Activated T-cell treated with anti-CD3 and anti-CD28 coated beads, Interleukin-2, amount 50 U/mL, for 72 hours (primary cell): ENCODE data around the gene CDNF. TPM values are rescaled to one million over a fixed set of nuclear protein-coding genes. Genes with fewer than 3 reads are reported as not detected.

Experiments
- ATAC-seq, 2 donors: fragments of 150-1000 bp; cut with Tn5 transposase; replicated peaks in 1 of 2; 2 replicates each; pipeline ENCODE4 v1.10.0; 2021; ENCODE audit warnings: moderate library complexity in 2 of 2, mild to moderate bottlenecking in 1 of 2
- DNase-seq, 2 donors: peaks; one replicate each; pipeline ENCODE4 v3.0.0; 2021 to 2022; ENCODE audit warnings: mixed read lengths in 1 of 2
- H3K27ac Mint-ChIP-seq: one replicate; pipeline ENCODE4 v1.8.0; 2022; ENCODE audit warnings: mild to moderate bottlenecking, moderate library complexity, mixed read lengths
- H3K27me3 Mint-ChIP-seq: one replicate; pipeline ENCODE4 v1.8.0; 2022; ENCODE audit warnings: low read depth, mixed read lengths
- H3K36me3 Mint-ChIP-seq, 2 donors: one replicate each; pipeline ENCODE4 v1.8.0; 2022; ENCODE audit warnings: mixed read lengths in 2 of 2, mild to moderate bottlenecking in 1 of 2; ENCODE audit not compliant: insufficient read depth in 2 of 2
- H3K4me1 Mint-ChIP-seq: one replicate; pipeline ENCODE4 v1.8.0; 2022; ENCODE audit warnings: low read depth, mixed read lengths
- H3K4me3 Mint-ChIP-seq, 2 donors: one replicate each; pipeline ENCODE4 v1.8.0; 2022; ENCODE audit warnings: mild to moderate bottlenecking in 2 of 2, mixed read lengths in 2 of 2, moderate library complexity in 2 of 2
- H3K9me3 Mint-ChIP-seq, 2 donors: one replicate each; pipeline ENCODE4 v1.8.0; 2022; ENCODE audit warnings: mixed read lengths in 2 of 2
- total RNA-seq, 2 donors: library from RNA; stranded (reverse); gene quantifications; one replicate each; pipeline ENCODE4 v1.2.3, GENCODE V29; 2022

Gene CDNF
- total RNA-seq, 2 donors from 2014 or later, result 2.9 to 3.2 TPM

GRCh38 chr10:14801723-14802122 lies 36.1 kb downstream of the CDNF start:
- Mint-ChIP-seq H3K27me3 (no peaks in the 10 kb centered on the region), H3K4me1 (no peaks in the 10 kb centered on the region), H3K4me3 (no peak overlapping the region), H3K36me3 (no peaks in the 10 kb centered on the region), H3K9me3 (no peaks in the 10 kb centered on the region), H3K27ac (no peak overlapping the region)
- no peak for DNase-seq
- no peak for ATAC-seq

DNA sequence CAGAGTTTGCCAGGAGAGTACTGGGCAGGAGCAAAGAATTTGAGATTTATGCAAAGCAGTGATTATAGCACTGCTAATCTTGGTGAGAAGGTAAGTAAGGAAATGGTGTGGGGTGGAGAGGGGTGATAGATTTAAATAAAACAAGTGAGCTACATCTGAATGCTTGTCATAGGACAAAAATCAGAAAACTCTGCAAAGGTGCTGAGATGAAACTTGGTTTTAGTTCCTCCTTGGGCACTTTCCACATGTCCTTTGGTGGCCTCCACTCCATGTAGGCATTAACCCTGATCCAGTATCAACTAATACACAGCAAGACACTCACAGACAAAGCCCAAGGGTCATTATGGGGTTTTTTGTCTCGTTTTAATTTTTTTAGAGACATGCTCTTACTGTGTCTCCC lies 37.4 kb downstream of the CDNF start:
- Mint-ChIP-seq H3K4me3 (no peak overlapping the region), H3K27ac (no peak overlapping the region), H3K9me3 (no peaks in the 10 kb centered on the region), H3K4me1 (no peaks in the 10 kb centered on the region), H3K27me3 (no peaks in the 10 kb centered on the region), H3K36me3 (no peaks in the 10 kb centered on the region)
- ATAC-seq (no peak), DNase-seq (no peak)

DNA sequence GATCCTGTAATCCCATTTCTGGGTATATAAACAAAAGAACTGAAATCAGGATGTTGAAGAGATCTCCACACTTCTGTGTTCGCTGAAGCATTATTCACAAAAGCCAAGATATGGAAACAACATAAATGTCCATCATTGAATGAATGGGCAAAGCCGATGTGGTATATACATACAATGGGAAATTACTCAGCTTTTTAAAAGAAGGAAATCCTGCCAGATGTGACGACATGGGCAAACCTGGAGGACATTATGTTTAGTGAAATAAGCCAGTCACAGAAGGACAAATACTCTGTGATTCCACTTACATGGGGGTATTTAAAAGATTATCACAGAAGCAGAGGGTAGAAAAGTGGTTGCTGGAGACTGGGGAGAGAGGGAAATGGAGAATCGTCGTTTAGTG lies 39.2 kb downstream of the CDNF start:
- Mint-ChIP-seq H3K4me1 (no peaks in the 10 kb centered on the region), H3K4me3 (no peak overlapping the region), H3K27ac (no peak overlapping the region), H3K27me3 (no peaks in the 10 kb centered on the region), H3K9me3 (no peaks in the 10 kb centered on the region), H3K36me3 (no peaks in the 10 kb centered on the region)
- ATAC-seq, result no peak
- DNase-seq, result no peak

GRCh38 chr10:14787938-14788337 lies 49.9 kb downstream of the CDNF start:
- Mint-ChIP-seq H3K36me3 (peaks cover 0 to 2% of the 10 kb centered on the region in 2 donors), H3K27me3 (no peaks in the 10 kb centered on the region), H3K27ac (no peak overlapping the region), H3K9me3 (peaks cover 2 to 13% of the 10 kb centered on the region in 2 donors), H3K4me3 (no peak overlapping the region), H3K4me1 (no peaks in the 10 kb centered on the region)
- ATAC-seq (no peak), DNase-seq (no peak)

DNA sequence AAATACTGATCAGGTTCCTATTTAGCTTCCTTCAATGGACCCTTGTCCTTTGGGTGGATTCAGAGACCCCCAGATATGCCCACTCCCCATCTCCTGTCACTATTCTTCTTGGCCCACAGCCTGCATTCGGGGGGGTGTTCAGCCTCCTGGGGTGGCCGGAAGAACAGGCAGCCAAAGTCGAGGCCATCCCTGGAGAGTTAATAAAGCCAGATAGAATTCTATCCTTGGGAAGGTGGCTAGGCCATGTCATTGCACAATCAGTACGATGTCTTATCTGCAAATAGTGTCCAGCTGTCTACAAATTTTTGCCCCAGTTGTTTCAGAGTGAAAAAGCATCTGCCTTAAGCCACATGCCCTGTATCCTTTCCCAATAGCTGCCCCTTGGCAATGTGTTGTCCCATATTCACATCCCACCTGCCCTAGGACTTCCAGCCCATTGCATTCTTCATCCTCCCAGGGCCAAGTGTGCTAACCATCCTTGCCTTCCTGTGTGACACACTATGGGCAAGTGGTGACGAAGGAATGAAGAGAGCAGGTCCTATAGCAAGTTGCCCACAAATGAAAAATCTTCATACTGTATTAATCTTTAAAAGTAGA lies 53.3 kb downstream of the CDNF start:
- DNase-seq, result no peak
- no peak for ATAC-seq
- Mint-ChIP-seq H3K4me3 (no peak overlapping the region), H3K27me3 (no peaks in the 10 kb centered on the region), H3K9me3 (peaks cover 2 to 13% of the 10 kb centered on the region in 2 donors), H3K27ac (no peak overlapping the region), H3K36me3 (peaks cover 0 to 2% of the 10 kb centered on the region in 2 donors), H3K4me1 (peaks cover 10% of the 10 kb centered on the region)

GRCh38 chr10:14782691-14783363 lies 55.0 kb downstream of the CDNF start:
- DNase-seq, result peak in 1 of 2 donors; percentile 5
- Mint-ChIP-seq H3K4me1 (peaks cover 10% of the 10 kb centered on the region), H3K36me3 (peaks cover 0 to 2% of the 10 kb centered on the region in 2 donors)

GRCh38 chr10:14781763-14782162 lies 56.1 kb downstream of the CDNF start:
- Mint-ChIP-seq H3K9me3 (peaks cover 2 to 8% of the 10 kb centered on the region in 2 donors), H3K4me1 (peaks cover 10% of the 10 kb centered on the region), H3K36me3 (peaks cover 0 to 2% of the 10 kb centered on the region in 2 donors), H3K27me3 (no peaks in the 10 kb centered on the region), H3K4me3 (no peak overlapping the region), H3K27ac (no peak overlapping the region)
- no peak for ATAC-seq
- no peak for DNase-seq

More at GRCh38 chr10:14782691-14783363, 55.0 kb downstream of the CDNF start:
- no peak overlapping the region for H3K4me3 Mint-ChIP-seq
- no peak overlapping the region for H3K27ac Mint-ChIP-seq
- ATAC-seq, result peak; percentile 50 to 69
- peaks cover 2 to 8% of the 10 kb centered on the region in 2 donors for H3K9me3 Mint-ChIP-seq
- H3K27me3 Mint-ChIP-seq, result no peaks in the 10 kb centered on the region

GRCh38 chr10:14779001-14779651 lies 58.7 kb downstream of the CDNF start:
- peaks cover 0 to 2% of the 10 kb centered on the region in 2 donors for H3K9me3 Mint-ChIP-seq
- DNase-seq (no peak), ATAC-seq (no peak)
- H3K4me1 Mint-ChIP-seq, result peaks cover 10% of the 10 kb centered on the region
- H3K27ac Mint-ChIP-seq, result no peak overlapping the region
- H3K27me3 Mint-ChIP-seq, result no peaks in the 10 kb centered on the region
- no peaks in the 10 kb centered on the region for H3K36me3 Mint-ChIP-seq
- no peak overlapping the region for H3K4me3 Mint-ChIP-seq

GRCh38 chr10:14776546-14776945 lies 61.3 kb downstream of the CDNF start:
- Mint-ChIP-seq H3K36me3 (no peaks in the 10 kb centered on the region), H3K27me3 (no peaks in the 10 kb centered on the region), H3K27ac (no peak overlapping the region), H3K4me1 (peaks cover 6% of the 10 kb centered on the region), H3K4me3 (no peak overlapping the region), H3K9me3 (no peaks in the 10 kb centered on the region)
- ATAC-seq, result no peak
- no peak for DNase-seq

- H3K27me3 Mint-ChIP-seq, result no peaks in the 10 kb centered on the region
Observed at GRCh38 chr10:14775656-14776055, 62.2 kb downstream of the CDNF start.

GRCh38 chr10:14774797-14775196 lies 63.0 kb downstream of the CDNF start, which contains the start of gene FAM107B:
Gene FAM107B (minus strand): TSS chr10:14774897. CDS start chr10:14774663, 234 bp downstream.
- Mint-ChIP-seq H3K9me3 (no peaks in the 10 kb centered on the region), H3K27me3 (no peaks in the 10 kb centered on the region), H3K36me3 (no peaks in the 10 kb centered on the region), H3K27ac (no peak within 1 kb of the TSS), H3K4me3 (no peak within 1 kb of the TSS), H3K4me1 (peaks cover 6% of the 10 kb centered on the region)
- DNase-seq (no peak), ATAC-seq (no peak)

More at GRCh38 chr10:14775656-14776055, 62.2 kb downstream of the CDNF start:
- DNase-seq (no peak), ATAC-seq (no peak)
- H3K4me1 Mint-ChIP-seq, result peaks cover 6% of the 10 kb centered on the region
- no peaks in the 10 kb centered on the region for H3K9me3 Mint-ChIP-seq
- no peak overlapping the region for H3K4me3 Mint-ChIP-seq
- H3K27ac Mint-ChIP-seq, result no peak overlapping the region
- H3K36me3 Mint-ChIP-seq, result no peaks in the 10 kb centered on the region

- no peak for ATAC-seq
- DNase-seq, result no peak
- no peaks in the 10 kb centered on the region for H3K9me3 Mint-ChIP-seq
- no peak overlapping the region for H3K27ac Mint-ChIP-seq
- H3K36me3 Mint-ChIP-seq, result no peaks in the 10 kb centered on the region
- no peak overlapping the region for H3K4me3 Mint-ChIP-seq
- no peaks in the 10 kb centered on the region for H3K27me3 Mint-ChIP-seq
- peaks cover 6% of the 10 kb centered on the region for H3K4me1 Mint-ChIP-seq
Observed at GRCh38 chr10:14774214-14774580, 63.6 kb downstream of the CDNF start.

DNA sequence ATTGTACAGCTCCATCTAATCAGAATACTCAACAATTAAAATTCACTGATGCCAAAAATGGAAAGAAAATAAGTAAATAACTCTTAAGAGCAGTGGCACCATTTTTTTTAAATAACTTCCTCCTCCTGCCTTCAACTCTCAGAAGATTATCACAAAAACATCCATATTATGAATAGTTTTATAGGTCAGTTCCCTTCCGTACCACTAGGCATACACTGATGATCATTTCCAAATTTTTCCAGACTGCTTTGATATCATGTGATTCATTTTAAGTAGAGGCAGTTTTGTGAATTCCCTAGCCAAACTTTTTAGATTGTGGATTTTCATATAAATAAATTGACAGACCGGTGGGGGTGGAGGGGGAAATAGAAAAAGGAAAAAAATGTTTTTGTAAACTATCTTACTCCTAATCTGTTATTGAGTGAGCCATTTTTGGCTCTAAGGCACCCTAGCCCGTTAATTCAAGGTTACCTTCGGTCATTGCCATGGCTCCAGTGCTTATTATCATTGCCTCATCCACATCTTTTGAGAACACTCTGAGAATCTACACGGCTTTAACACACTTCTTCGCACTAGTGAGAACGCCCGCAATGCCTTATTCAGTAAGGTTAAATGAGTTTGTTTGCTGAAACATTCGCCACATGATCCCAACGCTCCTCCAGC lies 64.2 kb downstream of the CDNF start:
- no peak overlapping the region for H3K27ac Mint-ChIP-seq
- no peaks in the 10 kb centered on the region for H3K36me3 Mint-ChIP-seq
- H3K27me3 Mint-ChIP-seq, result peaks cover 3% of the 10 kb centered on the region
- H3K9me3 Mint-ChIP-seq, result peaks cover 0 to 3% of the 10 kb centered on the region in 2 donors
- no peak for ATAC-seq
- peaks cover 6% of the 10 kb centered on the region for H3K4me1 Mint-ChIP-seq
- no peak overlapping the region for H3K4me3 Mint-ChIP-seq
- DNase-seq, result no peak
